HUES48 (cell line): ENCODE data around the gene LHX4.

Experiments
- H3K27ac ChIP-seq: one replicate; pipeline ENCODE4 v1.7.0; 2013; ENCODE audit warnings: low read depth, low read length, inconsistent platforms
- H3K27me3 ChIP-seq: 2 replicates; pipeline ENCODE4 v1.6.1; 2013; ENCODE audit warnings: mild to moderate bottlenecking, low read length; ENCODE audit not compliant: control insufficient read depth, insufficient read depth
- H3K36me3 ChIP-seq: 2 replicates; pipeline ENCODE4 v1.6.1; 2013; ENCODE audit warnings: low read length; ENCODE audit not compliant: control insufficient read depth, insufficient read depth
- H3K4me1 ChIP-seq: 2 replicates; pipeline ENCODE4 v1.6.1; 2013; ENCODE audit warnings: mild to moderate bottlenecking, low read length; ENCODE audit not compliant: control insufficient read depth, insufficient read depth
- H3K4me3 ChIP-seq: 2 replicates; pipeline ENCODE4 v1.5.1; 2013; ENCODE audit warnings: mild to moderate bottlenecking, low read depth, low read length
- H3K9ac ChIP-seq: 2 replicates; pipeline ENCODE4 v1.6.1; 2013; ENCODE audit warnings: mild to moderate bottlenecking, low read depth, low read length, moderate library complexity
- H3K9me3 ChIP-seq: 2 replicates; pipeline ENCODE4 v1.6.1; 2013; ENCODE audit warnings: low read length; ENCODE audit not compliant: control insufficient read depth, insufficient read depth

The LHX4 gene

GRCh38 chr1:180213401-180214170 is 16.5 kb upstream of the LHX4 start:
- no peaks in the 10 kb centered on the region; the same call in 1 of the 2 replicates for H3K4me1 ChIP-seq
- H3K4me3 ChIP-seq = no peak overlapping the region
- H3K27me3 ChIP-seq = no peaks in the 10 kb centered on the region
- no peaks in the 10 kb centered on the region for H3K36me3 ChIP-seq
- H3K9ac ChIP-seq = no peak overlapping the region
- no peak overlapping the region for H3K27ac ChIP-seq
- H3K9me3 ChIP-seq = no peaks in the 10 kb centered on the region

DNA sequence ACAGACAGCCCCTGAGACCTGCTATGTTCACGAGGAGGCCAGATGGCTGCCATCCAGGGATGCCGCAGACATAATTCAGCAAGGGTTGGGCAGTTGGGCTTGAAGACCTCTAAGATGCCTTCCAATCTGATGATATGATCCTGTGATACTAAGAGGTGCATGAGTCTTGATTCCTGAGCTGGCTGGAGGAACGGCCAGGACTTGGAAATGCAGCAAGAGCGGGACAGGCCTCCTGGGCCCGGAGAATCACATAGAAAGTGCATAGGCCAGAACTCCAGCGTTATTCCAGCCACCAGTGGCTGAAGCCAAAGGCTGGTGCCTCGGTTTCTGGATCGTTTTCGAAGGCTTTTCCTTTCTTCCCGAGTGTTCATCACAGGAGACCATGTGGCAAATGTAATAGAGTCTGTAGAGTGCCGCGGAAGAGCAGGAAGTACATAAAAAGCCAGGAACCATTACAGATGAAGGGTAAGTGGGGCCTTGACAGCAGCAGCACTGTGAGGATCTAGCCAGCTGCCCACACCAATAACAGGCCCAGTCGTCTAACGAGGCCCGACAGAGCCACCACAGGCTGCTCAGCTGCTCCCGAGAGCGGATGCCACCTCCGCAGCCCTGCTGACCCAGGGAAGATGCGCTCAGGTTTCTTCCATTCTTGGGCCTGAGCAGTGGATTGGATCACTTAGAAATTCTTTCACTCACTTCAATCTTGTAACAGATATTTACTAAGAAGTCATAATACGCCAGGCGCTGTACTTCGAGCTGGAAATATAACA is 14.0 kb upstream of the LHX4 start:
- Histone ChIP-seq H3K9ac (no peak overlapping the region), H3K36me3 (no peaks in the 10 kb centered on the region), H3K27ac (no peak overlapping the region), H3K4me3 (no peak overlapping the region), H3K9me3 (no peaks in the 10 kb centered on the region), H3K27me3 (no peaks in the 10 kb centered on the region), H3K4me1 (no peaks in the 10 kb centered on the region; the same call in 1 of the 2 replicates)

DNA sequence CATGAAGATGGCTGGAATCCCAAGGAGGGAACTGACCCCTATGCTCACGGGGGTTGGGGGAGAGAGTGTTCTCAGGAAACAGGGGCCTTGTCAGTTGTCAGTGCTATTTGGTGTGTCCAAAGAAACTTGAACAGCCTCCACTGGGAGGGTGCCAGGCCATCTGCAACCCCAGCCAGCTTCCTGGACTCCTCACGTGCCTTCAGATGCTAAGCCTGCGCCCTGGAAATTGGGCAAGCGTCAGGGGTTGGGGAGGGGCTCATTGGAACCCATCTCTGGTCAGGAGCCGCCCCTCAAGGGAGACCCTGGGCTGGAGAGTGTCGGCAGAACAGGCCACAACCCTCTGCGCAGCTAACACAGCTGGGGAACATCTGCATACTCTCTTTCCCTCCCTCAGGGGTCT is 13.1 kb upstream of the LHX4 start:
- Histone ChIP-seq H3K9me3 (no peaks in the 10 kb centered on the region), H3K27ac (no peak overlapping the region), H3K9ac (no peak overlapping the region), H3K36me3 (no peaks in the 10 kb centered on the region), H3K4me1 (peaks cover 3% of the 10 kb centered on the region; the same call in 1 of the 2 replicates), H3K4me3 (no peak overlapping the region), H3K27me3 (no peaks in the 10 kb centered on the region)

DNA sequence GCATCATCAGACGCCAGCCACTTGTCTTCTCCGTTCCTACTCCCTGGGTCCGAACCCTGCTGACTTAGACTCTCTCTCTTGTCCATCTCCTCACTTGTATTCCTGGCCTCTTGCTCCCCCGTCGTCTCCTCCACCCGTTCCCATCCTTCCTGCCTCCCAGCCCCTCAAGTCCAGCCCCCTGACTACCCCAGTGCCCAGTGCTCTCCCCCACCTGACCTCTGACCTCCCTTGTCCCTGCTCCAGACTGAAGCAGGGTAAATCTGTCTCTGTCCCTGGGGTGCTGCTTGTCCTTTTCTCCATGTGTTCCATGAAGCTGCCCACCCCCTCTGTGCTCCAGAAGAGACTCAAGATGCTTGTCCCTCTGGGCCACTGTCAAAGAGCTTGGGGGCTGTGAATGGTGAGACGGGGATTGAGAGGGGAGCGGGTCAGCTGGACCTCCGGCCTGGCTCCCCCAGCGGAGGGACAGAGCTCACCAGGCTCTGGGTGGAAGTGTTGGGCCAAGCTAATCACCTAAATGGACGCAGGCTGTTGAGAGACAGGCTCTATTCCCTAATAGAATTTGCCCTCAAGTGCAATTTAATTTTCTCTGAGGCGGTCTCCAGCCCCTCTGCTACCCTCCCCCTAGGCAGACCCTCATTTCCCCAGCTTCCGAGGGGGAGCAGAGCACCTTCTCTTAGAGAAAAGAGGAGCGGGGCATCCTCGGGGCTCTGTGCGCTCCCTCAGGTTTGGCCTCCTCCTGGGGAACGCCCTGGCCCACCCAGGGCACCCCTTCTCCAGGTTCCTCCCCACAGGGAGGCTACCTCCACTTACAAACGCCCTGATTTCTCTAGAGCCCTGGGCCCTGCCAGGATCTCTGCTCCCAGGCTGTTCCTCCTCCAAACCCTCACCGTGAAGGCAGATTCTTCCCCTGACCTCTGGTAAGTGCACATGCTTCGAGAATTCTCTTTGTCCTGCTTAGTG is 11.0 kb upstream of the LHX4 start:
- no peak overlapping the region for H3K4me3 ChIP-seq
- no peak overlapping the region for H3K9ac ChIP-seq
- no peak overlapping the region for H3K27ac ChIP-seq
- no peaks in the 10 kb centered on the region for H3K9me3 ChIP-seq
- 0 out of 2 replicates have a peak, but pooled peaks cover 3% of the 10 kb centered on the region for H3K4me1 ChIP-seq
- peaks cover 10% of the 10 kb centered on the region; the same call in 1 of the 2 replicates for H3K27me3 ChIP-seq
- no peaks in the 10 kb centered on the region for H3K36me3 ChIP-seq

GRCh38 chr1:180219776-180220175 is 10.3 kb upstream of the LHX4 start:
- Histone ChIP-seq H3K9me3 (no peaks in the 10 kb centered on the region), H3K4me3 (no peak overlapping the region), H3K27me3 (peaks cover 16% of the 10 kb centered on the region), H3K9ac (no peak overlapping the region), H3K4me1 (0 out of 2 replicates have a peak, but pooled peaks cover 3% of the 10 kb centered on the region), H3K27ac (no peak overlapping the region), H3K36me3 (no peaks in the 10 kb centered on the region)

GRCh38 chr1:180221462-180221861 is 8.6 kb upstream of the LHX4 start:
- H3K27ac ChIP-seq = no peak overlapping the region
- peaks cover 30% of the 10 kb centered on the region for H3K27me3 ChIP-seq
- H3K36me3 ChIP-seq = no peaks in the 10 kb centered on the region
- no peak overlapping the region for H3K4me3 ChIP-seq
- H3K9ac ChIP-seq = no peak overlapping the region
- H3K4me1 ChIP-seq = 0 out of 2 replicates have a peak, but pooled peaks cover 3% of the 10 kb centered on the region
- no peaks in the 10 kb centered on the region for H3K9me3 ChIP-seq

DNA sequence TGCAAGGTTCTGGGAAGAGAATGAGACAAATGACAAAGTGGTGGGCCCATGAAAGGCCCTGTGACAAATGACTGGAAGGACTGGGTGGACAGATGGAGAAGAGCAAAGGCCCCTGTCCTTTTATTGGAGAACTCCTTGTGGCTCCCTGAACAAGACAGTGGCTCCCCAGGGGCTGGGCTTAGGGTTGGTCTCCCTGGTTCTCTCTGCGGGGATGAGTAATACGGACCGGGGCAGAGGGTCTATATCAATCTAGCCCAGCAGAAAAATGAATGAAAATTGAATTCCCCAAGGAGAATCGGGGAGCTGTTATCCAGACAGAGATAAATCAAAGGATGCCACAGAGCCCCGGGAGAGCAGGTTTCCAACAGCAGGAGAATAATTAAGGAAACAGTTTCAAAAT is 5.2 kb upstream of the LHX4 start:
- Histone ChIP-seq H3K4me3 (no peak overlapping the region), H3K9ac (no peak overlapping the region), H3K4me1 (peaks cover 11% of the 10 kb centered on the region), H3K27me3 (peaks cover 59% of the 10 kb centered on the region), H3K9me3 (no peaks in the 10 kb centered on the region; the same call in 1 of the 2 replicates), H3K36me3 (no peaks in the 10 kb centered on the region), H3K27ac (no peak overlapping the region)

DNA sequence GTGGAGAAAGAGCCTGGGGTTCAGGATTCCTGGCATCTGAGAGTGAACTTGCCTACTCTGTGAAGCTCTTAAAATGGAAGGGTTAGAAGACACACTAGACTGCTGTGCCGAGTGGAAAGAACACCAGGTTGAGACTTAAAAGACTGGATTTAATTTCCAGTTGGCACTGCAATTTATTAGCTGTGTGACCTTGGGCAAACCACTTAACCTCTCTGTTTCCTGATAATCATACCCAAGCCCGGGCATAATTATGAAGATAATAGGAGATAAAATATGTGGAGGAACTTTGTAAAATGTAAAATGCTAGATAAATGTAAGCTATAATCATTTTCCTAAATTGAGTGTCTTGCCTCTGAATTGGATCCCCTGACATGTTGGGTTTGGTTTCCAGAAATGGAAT is 4.7 kb upstream of the LHX4 start:
- peaks cover 60% of the 10 kb centered on the region for H3K27me3 ChIP-seq
- no peaks in the 10 kb centered on the region for H3K36me3 ChIP-seq
- H3K9ac ChIP-seq = no peak overlapping the region
- no peak overlapping the region for H3K4me3 ChIP-seq
- H3K4me1 ChIP-seq = peaks cover 11% of the 10 kb centered on the region
- H3K9me3 ChIP-seq = no peaks in the 10 kb centered on the region; the same call in 1 of the 2 replicates
- H3K27ac ChIP-seq = no peak overlapping the region

GRCh38 chr1:180227861-180228647 is 2.0 kb upstream of the LHX4 start:
- Histone ChIP-seq H3K4me1 (peaks cover 22% of the 10 kb centered on the region), H3K4me3 (0 out of 2 replicates have a peak overlapping the region, but pooled peaks have one; percentile 64), H3K9me3 (no peaks in the 10 kb centered on the region; the same call in 1 of the 2 replicates), H3K27ac (no peak overlapping the region), H3K27me3 (peaks cover 78% of the 10 kb centered on the region), H3K9ac (no peak overlapping the region), H3K36me3 (no peaks in the 10 kb centered on the region)
